Body of pancreas (tissue), 4 donors: ENCODE data around the gene MMP24. TPM values are rescaled to one million over a fixed set of nuclear protein-coding genes. Genes with fewer than 3 reads are reported as not detected.

Experiments used
- ATAC-seq: fragments of 150-250 bp; one replicate; pipeline ENCODE4 v1.9.1; 2016
- DNase-seq, 4 donors: peaks; one replicate each; pipeline ENCODE4 v3.0.0-alpha.2; 2019
- H3K27ac ChIP-seq, 4 donors: fragments of 200-600 bp; sonication (generic); 1 replicate in 3 of 4; 2 replicates in 1 of 4; pipeline versions ENCODE4 v1.5.1 to v1.6.1; 2016 to 2019; ENCODE audit warnings: mild to moderate bottlenecking in 1 of 4, mixed read lengths in 1 of 4, moderate library complexity in 1 of 4
- H3K27me3 ChIP-seq, 2 donors: fragments of 200-600 bp; sonication (generic); one replicate each; pipeline ENCODE4 v1.6.0; 2016; ENCODE audit warnings: mild to moderate bottlenecking in 1 of 2
- H3K36me3 ChIP-seq, 2 donors: fragments of 200-600 bp; sonication (generic); replicated peaks in 1 of 2; 2 replicates each; pipeline ENCODE4 v1.5.1; 2016; ENCODE audit warnings: low read depth in 2 of 2; ENCODE audit not compliant: insufficient read depth in 1 of 2
- H3K4me1 ChIP-seq: fragments of 200-600 bp; sonication (generic); one replicate; pipeline ENCODE4 v1.6.0; 2016
- H3K4me3 ChIP-seq, 2 donors: fragments of 200-600 bp; sonication (generic); 1 replicate in 1 of 2; 2 replicates in 1 of 2; pipeline ENCODE4 v1.5.1; 2016 to 2019
- H3K9me3 ChIP-seq, 3 donors: fragments of 200-600 bp; sonication (generic); 1 replicate in 2 of 3; 2 replicates in 1 of 3; pipeline ENCODE4 v1.5.1; 2016
- CTCF ChIP-seq, 7 experiments: fragments of 450-650 bp in 4 of 7; fragments of 200-600 bp in 3 of 7; sonication (generic) in 3 of 7; IDR thresholded peaks; one replicate each; pipeline ENCODE4 v1.5.1; 2016 to 2019; ENCODE audit warnings: antibody characterized with exemption in 7 of 7
- POLR2A ChIP-seq, 3 donors: fragments of 450-650 bp; IDR thresholded peaks; one replicate each; pipeline ENCODE4 v1.6.1; 2016; ENCODE audit warnings: antibody characterized with exemption in 3 of 3, mild to moderate bottlenecking in 2 of 3
- WGBS, 2 donors: methylation state at CpG; one replicate each; pipeline ENCODE4 v1.1.5; 2017; 5-methylcytosine and 5-hydroxymethylcytosine counted together
- intact Hi-C: fragments of 100-400 bp; cut with DNase I; formaldehyde crosslinking; loops from one replicate; pipeline ENCODE4 v1.15.1; 2023
- total RNA-seq, 2 donors: library from RNA; depleted of rRNA; stranded (reverse); fragments of >200 nt; gene quantifications; one replicate each; pipeline ENCODE4 v1.1.0, GENCODE V29; 2016

MMP24 gene
- total RNA-seq, 2 donors from 2014 or later: 3.0 to 9.3 TPM

DNA sequence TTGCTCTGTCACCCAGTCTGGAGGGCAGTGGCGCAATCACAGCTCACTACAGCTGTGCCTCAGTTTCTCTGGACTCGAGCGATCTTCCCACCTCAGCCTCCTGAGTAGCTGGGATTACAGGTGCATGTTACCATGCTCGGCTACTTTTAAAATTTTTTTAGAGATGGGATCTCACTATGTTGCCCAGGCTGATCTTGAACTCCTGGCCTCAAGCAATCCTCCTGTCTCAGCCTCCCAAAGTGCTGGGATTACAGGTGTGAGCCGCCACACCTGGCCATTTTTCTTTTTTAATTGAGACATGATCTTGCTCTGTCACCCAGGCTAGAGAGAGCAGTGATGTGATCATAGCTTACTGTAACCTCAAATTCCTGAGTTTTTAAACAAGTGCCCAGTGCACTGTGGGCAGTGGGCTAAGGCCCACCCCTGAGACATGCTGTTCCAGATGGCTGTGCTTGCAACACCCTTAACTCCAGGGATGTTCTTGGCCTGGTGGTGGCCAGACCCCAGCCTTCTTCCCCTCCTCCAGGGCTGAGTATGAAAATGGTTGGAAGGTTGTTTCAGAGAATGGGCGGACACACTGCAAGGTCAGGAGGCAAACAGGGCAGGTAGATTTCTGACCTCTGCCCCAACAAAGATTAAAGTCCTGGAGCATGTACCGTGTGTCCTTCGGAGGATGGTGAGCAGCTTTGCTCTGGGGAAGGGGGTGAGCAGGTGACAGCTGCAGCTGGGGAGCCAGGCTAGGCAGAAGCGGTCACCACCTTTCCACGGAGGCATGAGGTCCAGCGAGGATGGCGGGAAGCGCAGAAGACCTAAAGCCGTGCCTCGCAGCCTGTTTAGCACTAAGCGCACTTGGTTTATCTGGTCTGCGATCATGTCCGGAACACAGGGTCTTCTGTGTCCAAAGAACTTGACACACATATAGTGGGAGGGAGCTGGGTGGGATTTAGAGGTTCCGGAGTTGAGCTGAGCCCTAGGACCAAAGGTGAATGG is 67.1 kb downstream of the MMP24 start:
- intact Hi-C loops: loop anchor here (10.0 kb wide), 1 partner anchor 141 kb away; the partner anchor contains the start of gene GDF5
- H3K9me3 ChIP-seq: no peaks in the 10 kb centered on the region
- no peak overlapping the region for H3K27ac ChIP-seq
- DNase-seq: no peak
- H3K4me1 ChIP-seq: no peaks in the 10 kb centered on the region
- H3K4me3 ChIP-seq: no peak overlapping the region
- peaks cover 0 to 3% of the 10 kb centered on the region in 2 donors for H3K27me3 ChIP-seq
- no peaks in the 10 kb centered on the region for H3K36me3 ChIP-seq
- ATAC-seq: no peak
- 77 to 79% methylated on average over 14 to 19 of the region's 19 CpGs for WGBS, 2 donors
- TF ChIP-seq CTCF (IDR thresholded peaks at IDR 0.05) (no peak), POLR2A (IDR thresholded peaks at IDR 0.05) (no peak)

DNA sequence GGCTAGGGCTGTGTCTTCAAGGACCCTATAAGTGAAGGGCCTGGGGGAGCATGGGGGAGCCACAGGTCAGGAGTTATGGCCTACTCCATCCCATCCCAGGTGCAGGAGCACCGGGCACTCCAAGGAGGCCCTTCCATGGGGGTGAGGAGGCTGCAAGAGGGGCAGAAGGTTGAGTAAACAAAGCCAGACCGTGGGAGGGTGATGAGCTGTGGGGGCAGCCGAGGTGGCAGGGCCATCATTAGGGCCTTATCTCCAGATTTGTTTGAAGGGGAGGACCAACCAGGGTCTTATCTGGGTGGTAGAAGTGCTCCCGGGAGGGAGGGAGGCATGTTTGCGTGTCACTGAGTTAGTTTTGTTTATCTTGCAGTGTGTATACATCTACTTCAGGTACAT is 67.8 kb downstream of the MMP24 start:
- Histone ChIP-seq H3K27me3 (peaks cover 0 to 3% of the 10 kb centered on the region in 2 donors), H3K27ac (no peak overlapping the region), H3K4me3 (no peak overlapping the region), H3K9me3 (no peaks in the 10 kb centered on the region), H3K36me3 (no peaks in the 10 kb centered on the region), H3K4me1 (no peaks in the 10 kb centered on the region)
- 25 to 34% methylated on average over 5 of the region's 5 CpGs for WGBS, 2 donors
- TF ChIP-seq POLR2A (IDR thresholded peaks at IDR 0.05): no peak
- DNase-seq (no peak), ATAC-seq (no peak)
- intact Hi-C loops: loop anchor here (10.0 kb wide), 1 partner anchor 141 kb away; the partner anchor contains the start of gene GDF5

GRCh38 chr20:35295058-35295457 is 68.6 kb downstream of the MMP24 start:
- Histone ChIP-seq H3K9me3 (no peaks in the 10 kb centered on the region), H3K27ac (no peak overlapping the region), H3K36me3 (no peaks in the 10 kb centered on the region), H3K4me3 (no peak overlapping the region), H3K4me1 (no peaks in the 10 kb centered on the region), H3K27me3 (peaks cover 0 to 3% of the 10 kb centered on the region in 2 donors)
- 59 to 63% methylated on average over 8 of the region's 8 CpGs for WGBS, 2 donors
- no peak for DNase-seq
- no peak for TF ChIP-seq POLR2A (IDR thresholded peaks at IDR 0.05)
- no peak for TF ChIP-seq CTCF (IDR thresholded peaks at IDR 0.05)
- intact Hi-C loops: loop anchor here (10.0 kb wide), 1 partner anchor 140 kb away; the partner anchor contains the start of gene GDF5
- ATAC-seq: no peak

- intact Hi-C loops: loop anchor here (10.0 kb wide), 1 partner anchor 139 kb away; the partner anchor contains the start of gene GDF5
- no peak for TF ChIP-seq CTCF (IDR thresholded peaks at IDR 0.05)
- TF ChIP-seq POLR2A (IDR thresholded peaks at IDR 0.05): no peak
- Histone ChIP-seq H3K27me3 (peaks cover 0 to 3% of the 10 kb centered on the region in 2 donors), H3K36me3 (no peaks in the 10 kb centered on the region), H3K4me3 (no peak overlapping the region), H3K9me3 (no peaks in the 10 kb centered on the region), H3K27ac (no peak overlapping the region), H3K4me1 (no peaks in the 10 kb centered on the region)
- WGBS, 2 donors: 55 to 66% methylated on average over 8 of the region's 8 CpGs
- no peak for DNase-seq
- ATAC-seq: no peak
These were observed 69.2 kb downstream of the MMP24 start for GRCh38 chr20:35295674-35296073.

DNA sequence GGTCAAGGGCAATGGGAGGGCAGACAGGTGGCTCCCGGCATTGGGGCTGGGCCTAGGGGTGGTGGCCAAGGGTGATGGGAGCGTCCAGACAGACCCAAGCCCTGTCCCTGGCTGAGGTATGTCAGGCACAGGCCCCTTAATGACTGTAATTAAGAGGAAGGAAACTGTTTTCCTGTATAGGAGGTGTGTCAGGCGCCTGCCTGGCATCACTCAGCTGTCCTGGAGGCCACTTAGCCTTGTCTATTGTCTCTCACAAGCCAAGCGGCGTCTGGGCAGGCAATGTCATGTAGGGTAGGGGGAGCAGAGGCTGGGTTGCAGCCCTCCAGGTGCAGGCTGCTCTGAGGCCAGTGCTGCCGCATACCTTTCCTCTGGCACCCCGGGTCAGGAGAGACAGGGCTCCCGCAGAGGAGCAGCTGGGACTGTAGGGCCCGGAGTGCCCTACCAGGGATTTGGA is 69.6 kb downstream of the MMP24 start:
- no peak for DNase-seq
- intact Hi-C loops: loop anchor here (10.0 kb wide), 1 partner anchor 139 kb away; the partner anchor contains the start of gene GDF5
- 57 to 72% methylated on average over 3 to 9 of the region's 9 CpGs for WGBS, 2 donors

More for the DNA sequence above, 69.6 kb downstream of the MMP24 start:
- no peaks in the 10 kb centered on the region for H3K9me3 ChIP-seq
- no peak for ATAC-seq
- TF ChIP-seq CTCF (IDR thresholded peaks at IDR 0.05) (no peak), POLR2A (IDR thresholded peaks at IDR 0.05) (no peak)
- H3K36me3 ChIP-seq: no peaks in the 10 kb centered on the region
- H3K27me3 ChIP-seq: peaks cover 0 to 3% of the 10 kb centered on the region in 2 donors
- no peak overlapping the region for H3K27ac ChIP-seq
- H3K4me1 ChIP-seq: no peaks in the 10 kb centered on the region
- H3K4me3 ChIP-seq: no peak overlapping the region
